K562 (cell line): ENCODE data around the gene ORAI3. TPM values are rescaled to one million over a fixed set of nuclear protein-coding genes. Genes with fewer than 3 reads are reported as not detected.

Experiments
- CEBPG ChIP-seq, 3 experiments: fragments of 200-800 bp in 1 of 3; sonication (Bioruptor generic) in 1 of 3; sonication (generic) in 1 of 3; formaldehyde crosslinking in 1 of 3; IDR thresholded peaks in 2 of 3; conservative IDR thresholded peaks in 1 of 3; 2 replicates each; pipeline versions ENCODE4 v1.6.1 to v1.8.0; 2016 to 2022; ENCODE audit warnings: missing compliant biosample characterization in 2 of 3, missing genetic modification characterization in 2 of 3, mild to moderate bottlenecking in 1 of 3, missing genetic modification reagents in 1 of 3
- DPF2 ChIP-seq: fragments of 450-650 bp; IDR thresholded peaks from 2 replicates; pipeline ENCODE4 v1.6.1; 2016
- FOXJ2 ChIP-seq: fragments of 200-800 bp; sonication (Bioruptor generic); IDR thresholded peaks from 2 replicates; pipeline ENCODE4 v1.6.1; 2016; ENCODE audit warnings: missing genetic modification characterization, missing compliant biosample characterization
- FOXK1 ChIP-seq: sonication (generic); formaldehyde crosslinking; IDR thresholded peaks from 2 replicates; pipeline ENCODE4 v1.8.0; 2022; ENCODE audit warnings: missing genetic modification reagents, mild to moderate bottlenecking, borderline replicate concordance
- GTF2F1 ChIP-seq: IDR thresholded peaks from 2 replicates; pipeline ENCODE4 v1.6.1; 2011; ENCODE audit warnings: low read depth, low read length, improper control_type of control experiment
- HOXB6 ChIP-seq: fragments of 250-450 bp; sonication (Bioruptor Pico); IDR thresholded peaks from 2 replicates; pipeline ENCODE4 v1.5.1; 2022; ENCODE audit warnings: mild to moderate bottlenecking, borderline replicate concordance
- MAFK ChIP-seq: IDR thresholded peaks from 2 replicates; pipeline ENCODE4 v1.6.1; 2011; ENCODE audit warnings: low read length, improper control_type of control experiment
- PHTF2 ChIP-seq: fragments of 250-450 bp; sonication (Bioruptor Pico); IDR thresholded peaks from 2 replicates; pipeline ENCODE4 v1.5.0; 2021; ENCODE audit warnings: mild to moderate bottlenecking
- POLR2A ChIP-seq: fragments of 450-650 bp; conservative IDR thresholded peaks from 2 replicates; pipeline ENCODE4 v1.6.1; 2016
- POLR3G ChIP-seq: IDR thresholded peaks from 2 replicates; pipeline ENCODE4 v1.6.1; 2011; ENCODE audit not compliant: insufficient read length, insufficient replicate concordance; ENCODE audit errors: extremely low read depth
- POU5F1 ChIP-seq: fragments of 150-350 bp; IDR thresholded peaks from 2 replicates; pipeline ENCODE4 v1.6.1; 2014; ENCODE audit warnings: borderline replicate concordance, low read length, low read depth, mild to moderate bottlenecking; ENCODE audit not compliant: partially characterized antibody
- RCOR1 ChIP-seq, 2 experiments: IDR thresholded peaks; 2 replicates each; pipeline ENCODE4 v1.6.1; 2012; ENCODE audit warnings: low read depth in 2 of 2, low read length in 2 of 2, borderline replicate concordance in 1 of 2, improper control_type of control experiment in 1 of 2
- SETDB1 ChIP-seq: IDR thresholded peaks from one replicate; pipeline ENCODE4 v1.6.1; 2012; ENCODE audit warnings: low read length, control low read depth, inconsistent platforms
- SMARCC2 ChIP-seq: fragments of 450-650 bp; IDR thresholded peaks from 2 replicates; pipeline ENCODE4 v1.6.1; 2017; ENCODE audit warnings: antibody characterized with exemption, moderate library complexity, mild to moderate bottlenecking, low read depth
- SOX6 ChIP-seq: fragments of 450-650 bp; IDR thresholded peaks from 2 replicates; pipeline ENCODE4 v1.6.1; 2014; ENCODE audit warnings: mild to moderate bottlenecking
- TFAM ChIP-seq: fragments of 250-450 bp; sonication (Bioruptor Pico); conservative IDR thresholded peaks from 2 replicates; pipeline ENCODE4 v1.5.0; 2021; ENCODE audit warnings: mild to moderate bottlenecking, moderate library complexity
- THAP7 ChIP-seq: fragments of 250-450 bp; sonication (Bioruptor Pico); IDR thresholded peaks from 2 replicates; pipeline ENCODE4 v1.5.0; 2021
- ZFP1 ChIP-seq: fragments of 450-650 bp; formaldehyde crosslinking; IDR thresholded peaks from 2 replicates; pipeline ENCODE4 v1.4.0; 2020; ENCODE audit warnings: mild to moderate bottlenecking, mixed read lengths
- ZNF146 ChIP-seq: IDR thresholded peaks from one replicate; pipeline ENCODE4 v1.6.1; 2018; ENCODE audit warnings: missing compliant biosample characterization; ENCODE audit not compliant: unreplicated experiment
- ZNF239 ChIP-seq: fragments of 250-450 bp; sonication (Bioruptor Pico); IDR thresholded peaks from 2 replicates; pipeline ENCODE4 v1.4.0; 2020; ENCODE audit warnings: mild to moderate bottlenecking
- ZNF316 ChIP-seq: fragments of 450-650 bp; IDR thresholded peaks from 2 replicates; pipeline ENCODE4 v1.6.1; 2016
- ZNF445 ChIP-seq: fragments of 250-450 bp; sonication (Bioruptor Pico); IDR thresholded peaks from 2 replicates; pipeline ENCODE4 v1.4.0; 2020; ENCODE audit warnings: low read depth, mild to moderate bottlenecking, moderate library complexity
- ZNF584 ChIP-seq: fragments of 200-800 bp; sonication (Bioruptor generic); IDR thresholded peaks from 2 replicates; pipeline ENCODE4 v1.6.1; 2016; ENCODE audit warnings: low read depth, mild to moderate bottlenecking, missing genetic modification characterization, missing compliant biosample characterization
- ZNF699 ChIP-seq: fragments of 250-450 bp; sonication (Bioruptor Pico); IDR thresholded peaks from 2 replicates; pipeline ENCODE4 v1.8.0; 2021; ENCODE audit warnings: mild to moderate bottlenecking, moderate library complexity; ENCODE audit not compliant: insufficient replicate concordance
- polyA plus RNA-seq, 8 experiments: library from polyadenylated mRNA; depleted of rRNA in 4 of 8; stranded (reverse) in 5 of 8; unstranded in 3 of 8; fragments of >200 nt; fragmentation: Nextera tagmentation in 2 of 8; fragmentation: Illumina TruSeq in 1 of 8; extraction: Ambion mirVana in 2 of 8; extraction: Trizol in 1 of 8; gene quantifications; 2 replicates each; pipeline versions ENCODE4 v1.2.1 to v1.2.3, GENCODE V29; 2011 to 2014; ENCODE audit warnings: inconsistent platforms in 1 of 8, missing spikeins in 1 of 8
- total RNA-seq, 7 experiments: library from RNA; depleted of rRNA in 6 of 7; stranded (reverse); fragments of >200 nt in 6 of 7; fragmentation: Illumina TruSeq in 2 of 7; extraction: Trizol in 2 of 7; gene quantifications; 2 replicates each; pipeline versions ENCODE4 v1.2.1 to v1.2.3, GENCODE V29; 2011 to 2021; ENCODE audit warnings: low replicate concordance in 1 of 7
- TF ChIP-seq, protein P1 (sequence below), 2 experiments: fragments of 450-650 bp in 1 of 2; sonication (generic) in 1 of 2; formaldehyde crosslinking; conservative IDR thresholded peaks; 2 replicates each; pipeline versions ENCODE4 v1.4.0 to v1.8.1; 2020 to 2022; ENCODE audit warnings: mild to moderate bottlenecking in 1 of 2, missing genetic modification reagents in 1 of 2

The ORAI3 gene
- total and polyA plus RNA-seq, 9 of the 15 experiments (the other 6 are each of a cell fraction or from before 2014, with no cell fraction given), result 4.9 to 23.3 (median 14.1) TPM

DNA sequence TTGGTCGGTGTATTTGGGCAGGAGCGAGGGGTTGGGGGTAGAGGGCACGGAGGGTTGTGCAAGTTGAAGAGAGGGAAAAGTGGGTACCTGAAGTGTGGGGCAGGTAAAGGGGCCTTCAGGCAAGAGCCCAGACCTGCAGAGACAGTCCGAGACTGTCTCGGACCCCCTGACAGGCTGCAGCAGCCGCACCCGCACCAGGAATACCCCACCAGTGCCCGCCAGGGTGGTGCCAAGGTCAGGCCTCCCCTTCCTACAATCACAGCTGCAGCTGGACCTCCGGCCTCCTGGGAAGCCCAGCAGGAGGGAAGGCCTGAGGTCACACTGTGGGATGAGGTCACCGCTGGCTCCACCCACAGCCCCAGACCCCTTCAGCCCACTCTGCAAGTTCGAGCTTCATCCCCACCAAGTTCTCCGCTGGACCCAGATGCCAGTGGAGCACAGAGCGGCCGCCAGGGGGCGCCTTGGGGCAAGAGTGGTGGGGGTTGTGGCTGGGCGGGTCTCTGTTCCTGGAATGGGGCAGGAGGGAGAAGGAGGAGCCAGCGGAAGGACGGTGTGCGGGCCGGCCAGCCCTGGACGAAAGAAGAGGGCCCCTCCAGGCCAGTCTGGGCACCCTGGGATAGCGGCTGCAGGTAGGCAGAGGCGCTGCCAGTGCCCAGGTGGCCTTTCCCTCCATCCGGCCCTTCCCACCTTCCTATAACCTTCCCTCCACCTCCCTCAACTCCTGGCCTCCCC is 36.0 kb downstream of the ORAI3 start, which contains the start of gene HSD3B7 (continued):
- TF ChIP-seq ZNF584 (CRISPR knock-in tag) (no peak), ZNF316 (no peak), ZNF445 (CRISPR knock-in tag) (no peak), FOXK1 (CRISPR knock-in tag) (no peak), DPF2 (no peak), SOX6 (0 out of 2 replicates have a peak, but pooled peaks have one; percentile 13), CEBPG (CRISPR knock-in tag; IDR thresholded peaks at IDR 0.05) (no peak), CEBPG (tag; conservative IDR thresholded peaks at IDR 0.05 in 1 of 2, IDR thresholded peaks at IDR 0.05 in 1 of 2) (no peak), ZFP1 (CRISPR knock-in tag) (no peak), GTF2F1 (no peak), HOXB6 (no peak), SMARCC2 (no peak), MAFK (no peak), ZNF239 (CRISPR knock-in tag) (no peak), POLR2A (peak; percentile 58), PHTF2 (no peak), ZNF699 (CRISPR knock-in tag) (no peak), SETDB1 (no peak), POU5F1 (no peak), TFAM (no peak), ZNF146 (CRISPR knock-in tag) (no peak), FOXJ2 (no peak), RCOR1 (IDR thresholded peaks at IDR 0.05; ENCODE audit: borderline replicate concordance in 1 of 2, low read depth in 2 of 2, low read length in 2 of 2) (no peak), THAP7 (0 out of 2 replicates have a peak, but pooled peaks have one; percentile 10), POLR3G (no peak)
- TF ChIP-seq, protein P1, sequence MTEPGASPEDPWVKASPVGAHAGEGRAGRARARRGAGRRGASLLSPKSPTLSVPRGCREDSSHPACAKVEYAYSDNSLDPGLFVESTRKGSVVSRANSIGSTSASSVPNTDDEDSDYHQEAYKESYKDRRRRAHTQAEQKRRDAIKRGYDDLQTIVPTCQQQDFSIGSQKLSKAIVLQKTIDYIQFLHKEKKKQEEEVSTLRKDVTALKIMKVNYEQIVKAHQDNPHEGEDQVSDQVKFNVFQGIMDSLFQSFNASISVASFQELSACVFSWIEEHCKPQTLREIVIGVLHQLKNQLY (CRISPR knock-in tag; conservative IDR thresholded peaks at IDR 0.05), result no peak
